CD14-positive monocyte (primary cell): Measurements from ENCODE around the gene CNP. TPM values are rescaled to one million over a fixed set of nuclear protein-coding genes. Genes with fewer than 3 reads are reported as not detected.
A peak's percentile ranks its signal among the peaks of the same experiment; 100 is the strongest.

Source experiments
- DNase-seq, 3 donors: peaks; one replicate each; pipeline ENCODE4 v3.0.0-alpha.2; 2011 to 2022
- H2AFZ ChIP-seq: 2 replicates; pipeline ENCODE4 v1.6.0; 2012; ENCODE audit warnings: mild to moderate bottlenecking, low read depth, low read length, inconsistent platforms; ENCODE audit not compliant: insufficient read depth, poor library complexity, severe bottlenecking
- H3K27ac ChIP-seq, 2 donors: 1 replicate in 1 of 2; 2 replicates in 1 of 2; pipeline ENCODE4 v1.5.1; 2012 to 2013; ENCODE audit warnings: low read length in 2 of 2, control low read depth in 1 of 2, inconsistent platforms in 1 of 2, low read depth in 1 of 2, mild to moderate bottlenecking in 1 of 2
- H3K27me3 ChIP-seq, 2 donors: one replicate each; pipeline versions ENCODE4 v1.6.0 to v1.6.1; 2011 to 2013; ENCODE audit warnings: low read length in 2 of 2; ENCODE audit not compliant: control insufficient read depth in 2 of 2, insufficient read depth in 2 of 2
- H3K36me3 ChIP-seq, 2 donors: replicated peaks in 1 of 2; 1 replicate in 1 of 2; 2 replicates in 1 of 2; pipeline versions ENCODE4 v1.5.1 to v1.6.1; 2012 to 2013; ENCODE audit warnings: low read length in 2 of 2, control low read depth in 1 of 2, inconsistent platforms in 1 of 2, mild to moderate bottlenecking in 1 of 2; ENCODE audit not compliant: insufficient read depth in 2 of 2, control insufficient read depth in 1 of 2
- H3K4me1 ChIP-seq, 2 donors: 1 replicate in 1 of 2; 2 replicates in 1 of 2; pipeline versions ENCODE4 v1.5.1 to v1.6.1; 2012 to 2013; ENCODE audit warnings: low read length in 2 of 2, control low read depth in 1 of 2, inconsistent platforms in 1 of 2, mild to moderate bottlenecking in 1 of 2, moderate library complexity in 1 of 2; ENCODE audit not compliant: insufficient read depth in 2 of 2, control insufficient read depth in 1 of 2
- H3K4me2 ChIP-seq: replicated peaks from 2 replicates; pipeline ENCODE3; 2012; ENCODE audit warnings: low read length, moderate library complexity, mild to moderate bottlenecking; ENCODE audit not compliant: poor library complexity, severe bottlenecking; ENCODE audit errors: extremely low read depth
- H3K4me3 ChIP-seq, 3 experiments: fragments of 200-600 bp in 1 of 3; sonication (generic) in 1 of 3; replicated peaks in 1 of 3; 1 replicate in 2 of 3; 2 replicates in 1 of 3; pipeline ENCODE4 v1.5.1; 2011 to 2013; ENCODE audit warnings: low read length in 3 of 3, mild to moderate bottlenecking in 3 of 3, control low read depth in 2 of 3, low read depth in 2 of 3, inconsistent platforms in 1 of 3, moderate library complexity in 1 of 3
- H3K79me2 ChIP-seq: 2 replicates; pipeline ENCODE4 v1.6.0; 2012; ENCODE audit warnings: mild to moderate bottlenecking, control low read depth, inconsistent platforms, low read length, moderate library complexity; ENCODE audit not compliant: insufficient read depth
- H3K9ac ChIP-seq: 2 replicates; pipeline ENCODE4 v1.6.0; 2017; ENCODE audit warnings: low read length, mild to moderate bottlenecking; ENCODE audit not compliant: insufficient read depth, poor library complexity, severe bottlenecking
- H3K9me3 ChIP-seq, 2 donors: replicated peaks in 1 of 2; 1 replicate in 1 of 2; 2 replicates in 1 of 2; pipeline versions ENCODE4 v1.5.1 to v1.6.1; 2012 to 2013; ENCODE audit warnings: low read length in 2 of 2, control low read depth in 1 of 2; ENCODE audit not compliant: control insufficient read depth in 1 of 2, insufficient read depth in 1 of 2
- H4K20me1 ChIP-seq: 2 replicates; pipeline ENCODE4 v1.6.0; 2012; ENCODE audit warnings: mild to moderate bottlenecking, low read length, control low read depth, moderate library complexity; ENCODE audit not compliant: insufficient read depth
- H3K27ac Mint-ChIP-seq, 7 donors: one replicate each; pipeline ENCODE4 v1.8.0; 2020; ENCODE audit warnings: mild to moderate bottlenecking in 7 of 7, mixed read lengths in 7 of 7, moderate library complexity in 6 of 7, inconsistent platforms in 2 of 7
- H3K27me3 Mint-ChIP-seq, 3 donors: one replicate each; pipeline ENCODE4 v1.8.0; 2021 to 2022; ENCODE audit warnings: low read depth in 3 of 3, mild to moderate bottlenecking in 3 of 3, mixed read lengths in 3 of 3, moderate library complexity in 3 of 3, inconsistent platforms in 1 of 3
- H3K36me3 Mint-ChIP-seq, 2 donors: one replicate each; pipeline ENCODE4 v1.8.0; 2020; ENCODE audit warnings: mixed read lengths in 2 of 2, inconsistent platforms in 1 of 2, mild to moderate bottlenecking in 1 of 2
- H3K4me1 Mint-ChIP-seq: one replicate; pipeline ENCODE4 v1.8.0; 2020; ENCODE audit warnings: mild to moderate bottlenecking, mixed read lengths
- H3K4me3 Mint-ChIP-seq, 2 donors: one replicate each; pipeline ENCODE4 v1.8.0; 2020; ENCODE audit warnings: mild to moderate bottlenecking in 2 of 2, mixed read lengths in 2 of 2, moderate library complexity in 1 of 2
- H3K9me3 Mint-ChIP-seq, 7 donors: one replicate each; pipeline ENCODE4 v1.8.0; 2020 to 2022; ENCODE audit warnings: mixed read lengths in 7 of 7, mild to moderate bottlenecking in 6 of 7, moderate library complexity in 6 of 7, inconsistent platforms in 2 of 7
- CTCF ChIP-seq: fragments of 200-600 bp; IDR thresholded peaks from one replicate; pipeline ENCODE4 v1.8.0; 2022; ENCODE audit warnings: antibody characterized with exemption, mild to moderate bottlenecking
- WGBS: methylation state at CpG from one replicate; pipeline ENCODE4 v1.1.5; 2013; ENCODE audit warnings: missing lambda C conversion rate; ENCODE audit not compliant: insufficient coverage; 5-methylcytosine and 5-hydroxymethylcytosine counted together
- intact Hi-C, 2 donors: fragments of 100-400 bp; cut with micrococcal nuclease; formaldehyde crosslinking; loops; one replicate each; pipeline versions ENCODE4 v1.15.0 to v1.15.1; 2023
- polyA minus RNA-seq: library from RNA; depleted of rRNA, polyadenylated mRNA; stranded (reverse); fragments of >200 nt; gene quantifications from 2 replicates; pipeline ENCODE4 v1.2.3, GENCODE V29; 2012
- polyA plus RNA-seq, 3 donors: library from polyadenylated mRNA; depleted of rRNA in 1 of 3; unstranded in 2 of 3; stranded (reverse) in 1 of 3; fragments of 300-500 nt in 2 of 3; fragments of >200 nt in 1 of 3; fragmentation: Illumina TruSeq in 2 of 3; gene quantifications; 1 replicate in 2 of 3; 2 replicates in 1 of 3; pipeline ENCODE4 v1.2.3, GENCODE V29; 2012 to 2021
- total RNA-seq, 12 experiments: library from RNA in 1 of 12; stranded (reverse) in 1 of 12; fragments of 120-200 nt in 1 of 12; gene quantifications; one replicate each; pipeline ENCODE4 v1.2.4 and lab custom pipeline; 2013 to 2026; ENCODE audit warnings: mixed read lengths in 6 of 12, inconsistent platforms in 1 of 12

Gene CNP
- total RNA-seq (2013), result 29.2 TPM
- polyA plus RNA-seq, result 10 to 100 TPM; 19.0 to 50.2 (median 47.0) TPM
- polyA minus RNA-seq, result 24.7 and 43.2 TPM in 2 replicates
- 19.9 to 74.3 (median 27.8) reads per million in 11 experiments for total RNA-seq (lab: John Stamatoyannopoulos, UW)

GRCh38 chr17:41966463-41967140 is at the start of gene CNP:
CNP (plus strand) TSS chr17:41966795; CDS start chr17:41966885, 90 bp downstream.
- Mint-ChIP-seq H3K27me3 (peaks cover 0 to 2% (median 0%) of the 10 kb centered on the region in 3 donors), H3K36me3 (peaks cover 4 to 20% of the 10 kb centered on the region in 2 donors), H3K9me3 (no peaks in the 10 kb centered on the region), H3K4me1 (peaks cover 47% of the 10 kb centered on the region), H3K27ac (peak within 1 kb of the TSS; percentile 62 to 85 (median 79)), H3K4me3 (peak within 1 kb of the TSS; percentile 79 to 91)
- Histone ChIP-seq H3K9me3 (no peaks in the 10 kb centered on the region), H3K4me3 (peak within 1 kb of the TSS; percentile 67 to 93 (median 92)), H3K36me3 (peaks cover 11 to 25% of the 10 kb centered on the region in 2 donors), H3K4me2 (peak within 1 kb of the TSS; percentile 89), H3K27me3 (no peaks in the 10 kb centered on the region), H4K20me1 (peaks cover 47% of the 10 kb centered on the region), H3K79me2 (peaks cover 41% of the 10 kb centered on the region), H3K4me1 (peaks cover 19 to 40% of the 10 kb centered on the region in 2 donors), H3K27ac (peak within 1 kb of the TSS; percentile 60 to 83), H3K9ac (peak within 1 kb of the TSS; percentile 87), H2AFZ (peak within 1 kb of the TSS; percentile 82)
- DNase-seq, result peak; percentile 87 to 91 (median 89)
- TF ChIP-seq CTCF, result no peak
- intact Hi-C loops, result loop anchor here in 1 of 2 donors (2.0 to 5.0 kb wide), 2 partner anchors 46 to 188 kb away; partner anchors contain the start of gene RAB5C
- 0% methylated on average over 69 of the region's 71 CpGs for WGBS

- Histone ChIP-seq H3K9ac (no peak overlapping the region), H4K20me1 (peaks cover 61% of the 10 kb centered on the region), H2AFZ (no peak overlapping the region), H3K36me3 (peaks cover 19 to 24% of the 10 kb centered on the region in 2 donors), H3K79me2 (peaks cover 65% of the 10 kb centered on the region), H3K27me3 (no peaks in the 10 kb centered on the region), H3K4me3 (peak overlapping the region in 1 of 3 experiments; percentile 99), H3K27ac (no peak overlapping the region), H3K4me1 (peaks cover 21 to 24% of the 10 kb centered on the region in 2 donors), H3K4me2 (peak overlapping the region; percentile 91), H3K9me3 (no peaks in the 10 kb centered on the region)
- H3K4me3 Mint-ChIP-seq, result peak overlapping the region; percentile 94 to 96
- no peak for DNase-seq
- peaks cover 34% of the 10 kb centered on the region for H3K4me1 Mint-ChIP-seq
- no peaks in the 10 kb centered on the region for H3K9me3 Mint-ChIP-seq
- 100% methylated on average over 2 of the region's 4 CpGs for WGBS
- intact Hi-C loops, result loop anchor here in 1 of 2 donors (5.0 kb wide), 1 partner anchor 195 kb away; the partner anchor contains the start of gene DHX58
- H3K27ac Mint-ChIP-seq, result peak overlapping the region in 3 of 7 donors; percentile 21 to 50 (median 28)
- no peak for TF ChIP-seq CTCF
- peaks cover 0 to 2% (median 0%) of the 10 kb centered on the region in 3 donors for H3K27me3 Mint-ChIP-seq
- peaks cover 20 to 29% of the 10 kb centered on the region in 2 donors for H3K36me3 Mint-ChIP-seq
Observed at GRCh38 chr17:41917192-41917591, 49.4 kb upstream of the CNP start.
